MG63 (cell line): ENCODE measurements around the gene NTMT2. TPM values are rescaled to one million over a fixed set of nuclear protein-coding genes. Genes with fewer than 3 reads are reported as not detected.

Source experiments
- DNase-seq: peaks from one replicate; pipeline ENCODE4 v3.0.0-alpha.2; 2020
- H3K27me3 ChIP-seq: fragments of 250-450 bp; sonication (Bioruptor Pico); 2 replicates; pipeline ENCODE4 v1.5.1; 2020; ENCODE audit warnings: mild to moderate bottlenecking, moderate library complexity
- H3K36me3 ChIP-seq: fragments of 250-450 bp; sonication (Bioruptor Pico); 2 replicates; pipeline ENCODE4 v1.5.1; 2020; ENCODE audit warnings: mild to moderate bottlenecking, moderate library complexity
- H3K4me3 ChIP-seq: fragments of 250-450 bp; sonication (Bioruptor Pico); 2 replicates; pipeline ENCODE4 v1.5.1; 2020; ENCODE audit warnings: mild to moderate bottlenecking, moderate library complexity
- H3K9me3 ChIP-seq: fragments of 250-450 bp; sonication (Bioruptor Pico); 2 replicates; pipeline ENCODE4 v1.5.1; 2020; ENCODE audit warnings: mild to moderate bottlenecking, moderate library complexity
- total RNA-seq: library from RNA; depleted of rRNA; stranded (reverse); fragments of >200 nt; shearing (Covaris generic); gene quantifications from 2 replicates; pipeline ENCODE4 v1.2.3, GENCODE V29; 2014; ENCODE audit warnings: low replicate concordance; rRNA removed

Gene NTMT2
- total RNA-seq, 1 experiment from 2014 or later, result not detected

DNA sequence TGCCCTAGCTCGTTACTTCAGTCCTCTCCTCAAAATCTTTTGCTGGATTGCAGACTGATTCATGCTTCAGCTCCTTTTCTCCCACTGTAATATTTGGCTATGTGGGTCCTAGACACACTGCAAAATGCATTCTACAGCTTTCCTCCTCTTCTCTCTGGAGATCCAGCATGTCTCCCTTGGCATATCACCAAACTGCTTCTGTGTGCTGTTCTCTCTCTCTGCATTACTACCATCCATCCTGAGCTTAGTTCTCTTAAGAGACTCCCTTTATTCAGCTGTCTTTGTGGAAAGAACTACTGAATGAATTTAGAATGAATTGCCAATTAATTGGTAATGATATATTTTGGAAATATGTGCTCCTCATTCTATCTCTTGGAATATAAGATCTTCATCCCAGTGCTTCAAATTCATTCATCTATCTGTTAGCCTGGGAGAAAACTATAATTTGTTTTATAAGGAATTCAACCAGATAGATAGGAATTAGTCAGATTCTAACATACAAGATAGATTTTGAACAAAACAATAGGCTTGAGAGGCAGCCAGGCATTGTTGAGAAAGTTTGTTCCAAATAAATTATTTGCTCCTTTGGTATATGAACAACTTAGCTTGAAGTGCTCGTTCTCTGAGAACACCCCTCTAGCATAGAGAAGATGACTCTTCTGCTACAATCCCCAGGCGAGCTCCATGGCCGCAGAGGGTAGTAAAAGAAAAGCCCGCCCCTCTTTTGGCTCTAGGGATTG is 71.9 kb downstream of the NTMT2 start:
- Histone ChIP-seq H3K9me3 (no peaks in the 10 kb centered on the region), H3K36me3 (no peaks in the 10 kb centered on the region), H3K4me3 (no peak overlapping the region), H3K27me3 (0 out of 2 replicates have a peak, but pooled peaks cover 3% of the 10 kb centered on the region)
- DNase-seq, result no peak

DNA sequence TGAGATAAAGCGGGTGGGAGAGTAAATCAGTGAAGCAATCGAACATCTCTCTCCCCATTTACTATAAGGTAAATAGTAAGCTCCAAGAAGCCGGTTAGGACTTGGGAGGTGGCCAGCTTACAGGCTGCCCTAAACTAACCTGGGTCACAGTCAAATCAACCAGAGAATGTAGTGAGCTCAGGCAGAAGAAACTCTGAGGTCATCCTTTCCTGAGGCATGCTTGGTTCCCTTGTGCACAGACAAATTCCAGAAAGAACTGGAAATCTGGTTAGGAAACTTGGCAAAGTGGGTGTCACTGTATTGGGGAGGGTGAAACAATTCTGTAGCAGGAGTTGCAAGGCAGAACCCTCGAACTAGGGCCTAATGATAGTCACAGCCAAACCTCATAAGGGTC is 72.5 kb downstream of the NTMT2 start:
- Histone ChIP-seq H3K9me3 (no peaks in the 10 kb centered on the region), H3K4me3 (no peak overlapping the region), H3K36me3 (no peaks in the 10 kb centered on the region), H3K27me3 (0 out of 2 replicates have a peak, but pooled peaks cover 3% of the 10 kb centered on the region)
- DNase-seq, result no peak

Other genes with a start within 250 kb of the NTMT2 start
- gene KIFAP3, start 71.3 kb upstream of the NTMT2 start, total RNA-seq, result 13.8 and 19.6 TPM in 2 replicates